ENCODE data around the gene USP6. TPM values are rescaled to one million over a fixed set of nuclear protein-coding genes. Genes with fewer than 3 reads are reported as not detected.
"Not testable (repeated sequence)": the region's sequence is repeated elsewhere in the genome, so short reads cannot be mapped to it uniquely, and the experiment has no call there.

USP6 gene
- 3.7 TPM for total RNA-seq

DNA sequence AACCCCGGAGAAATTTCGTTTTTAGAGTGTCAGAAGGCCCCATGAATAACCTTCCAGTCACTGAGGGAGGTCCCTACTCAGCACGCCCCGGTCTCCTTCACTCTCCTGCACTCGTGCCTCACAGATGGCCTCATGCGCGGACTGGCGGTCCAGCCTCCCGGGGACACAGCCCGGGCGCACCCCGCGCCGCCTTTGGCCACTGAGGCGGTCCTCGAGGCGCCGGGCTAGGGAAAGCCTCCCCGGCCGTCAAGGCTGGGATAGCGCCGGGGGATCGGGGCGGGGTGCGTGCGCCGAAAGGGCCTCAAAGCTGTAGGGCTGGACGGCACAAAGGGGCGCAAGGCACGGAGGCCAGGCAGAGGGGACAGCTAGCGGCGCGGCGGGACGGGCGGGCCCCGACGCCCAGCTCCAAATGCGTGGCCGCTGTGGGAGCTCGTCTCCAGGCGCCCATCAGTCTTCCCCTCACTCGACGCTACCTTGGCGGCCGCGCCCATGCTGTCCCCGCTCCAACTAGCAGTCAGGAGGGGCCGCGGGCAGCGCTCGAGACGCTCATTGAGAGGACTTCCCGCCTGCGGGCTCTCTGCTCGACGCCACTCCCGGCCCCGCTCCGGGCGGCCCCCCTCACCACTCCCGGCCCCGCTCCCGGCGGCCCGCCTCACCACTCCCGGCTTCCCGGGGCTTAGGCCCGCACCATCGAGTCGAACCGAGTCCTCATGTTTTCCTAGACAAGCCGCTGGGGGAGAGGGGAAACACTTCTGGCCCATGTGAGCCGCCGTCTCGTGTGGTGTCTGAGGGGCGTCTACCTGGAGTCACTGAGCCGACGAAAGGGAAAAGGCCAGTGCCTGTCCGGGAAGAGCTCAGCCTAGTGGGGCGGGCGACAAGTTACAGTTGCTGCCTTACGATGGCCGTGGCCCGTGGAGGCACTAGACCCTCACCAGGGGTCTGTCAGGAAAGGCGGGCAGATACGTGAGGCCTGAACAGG is at the start of gene USP6:
Gene USP6 (plus strand): TSS at position 360 of the 979 bp plus-strand sequence. CDS start 14,336 bp downstream, outside the sequence.
- H3K9ac ChIP-seq (ENCODE audit: low read depth in 1 of 3, low read length in 3 of 3) = peak within 1 kb of the TSS in 1 of 3 donors; percentile 78
- peak within 1 kb of the TSS in 2 of 3 donors; percentile 22 to 83 for H3K4me3 ChIP-seq (ENCODE audit: low read length in 3 of 3)
- H3K4me1 ChIP-seq (ENCODE audit: control insufficient read depth in 3 of 3, insufficient read depth in 3 of 3, low read length in 3 of 3) = peaks cover 9 to 19% (median 17%) of the 10 kb centered on the region in 3 donors
- H3K9me3 ChIP-seq (ENCODE audit: control insufficient read depth in 3 of 3, low read length in 3 of 3) = no peaks in the 10 kb centered on the region
- peaks cover 0 to 8% (median 4%) of the 10 kb centered on the region in 3 donors for H3K36me3 ChIP-seq (ENCODE audit: control insufficient read depth in 3 of 3, insufficient read depth in 3 of 3, low read length in 3 of 3)
- H3K27me3 ChIP-seq (ENCODE audit: control insufficient read depth in 3 of 3, insufficient read depth in 3 of 3, low read length in 3 of 3) = peaks cover 10 to 24% (median 22%) of the 10 kb centered on the region in 3 donors
- no peak within 1 kb of the TSS for H3K27ac ChIP-seq (ENCODE audit: low read depth, low read length)

DNA sequence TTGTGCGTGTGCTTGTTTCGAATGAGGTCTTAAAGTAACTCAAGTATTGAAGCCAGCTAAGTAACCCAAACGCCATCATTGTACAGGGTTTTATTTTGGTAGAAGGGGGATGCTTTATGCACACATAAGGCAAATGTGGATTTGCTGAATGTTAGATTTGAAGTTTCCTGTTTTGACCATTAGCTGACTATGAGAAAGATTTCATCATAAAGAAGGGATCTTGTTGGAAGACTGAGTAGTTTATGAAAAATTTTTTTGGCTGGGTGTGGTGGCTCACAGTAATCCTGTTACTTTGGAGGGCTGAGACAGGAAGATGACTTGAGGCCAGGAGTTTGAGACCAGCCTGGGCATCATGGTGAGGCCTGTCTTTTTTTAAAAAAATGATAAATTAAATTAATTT is 47.6 kb upstream of the USP6 start:
- no peak overlapping the region for H3K4me3 ChIP-seq (ENCODE audit: low read length in 3 of 3)
- no peak overlapping the region for H3K9ac ChIP-seq (ENCODE audit: low read depth in 1 of 3, low read length in 3 of 3)
- H3K9me3 ChIP-seq (ENCODE audit: control insufficient read depth in 3 of 3, low read length in 3 of 3) = no peaks in the 10 kb centered on the region
- H3K27me3 ChIP-seq (ENCODE audit: control insufficient read depth in 3 of 3, insufficient read depth in 3 of 3, low read length in 3 of 3) = no peaks in the 10 kb centered on the region
- no peak overlapping the region for H3K27ac ChIP-seq (ENCODE audit: low read depth, low read length)
- no peaks in the 10 kb centered on the region for H3K4me1 ChIP-seq (ENCODE audit: control insufficient read depth in 3 of 3, insufficient read depth in 3 of 3, low read length in 3 of 3)
- no peaks in the 10 kb centered on the region for H3K36me3 ChIP-seq (ENCODE audit: control insufficient read depth in 3 of 3, insufficient read depth in 3 of 3, low read length in 3 of 3)

DNA sequence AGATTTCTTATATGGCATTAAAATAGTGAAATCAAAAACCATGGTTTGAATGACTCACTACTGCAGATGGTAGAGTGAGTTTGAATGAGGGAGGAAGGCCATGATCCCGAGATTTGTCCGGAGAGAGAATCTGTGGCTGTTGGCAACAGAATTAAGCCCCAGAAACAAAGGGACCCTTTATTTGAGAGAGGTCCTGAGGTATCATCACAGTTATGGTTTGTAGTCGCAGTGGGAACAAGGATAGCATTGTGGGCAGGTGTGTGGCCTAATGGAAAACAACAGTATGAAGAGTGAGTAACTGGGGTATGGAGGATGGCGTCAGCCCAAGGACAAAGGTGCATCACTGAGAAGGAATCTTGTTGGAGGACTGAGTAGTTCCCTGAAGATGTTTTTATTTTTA is 46.1 kb upstream of the USP6 start:
- H3K4me1 ChIP-seq (ENCODE audit: control insufficient read depth in 3 of 3, insufficient read depth in 3 of 3, low read length in 3 of 3) = no peaks in the 10 kb centered on the region
- no peaks in the 10 kb centered on the region for H3K27me3 ChIP-seq (ENCODE audit: control insufficient read depth in 3 of 3, insufficient read depth in 3 of 3, low read length in 3 of 3)
- H3K9ac ChIP-seq (ENCODE audit: low read depth in 1 of 3, low read length in 3 of 3) = no peak overlapping the region
- H3K36me3 ChIP-seq (ENCODE audit: control insufficient read depth in 3 of 3, insufficient read depth in 3 of 3, low read length in 3 of 3) = no peaks in the 10 kb centered on the region
- no peak overlapping the region for H3K27ac ChIP-seq (ENCODE audit: low read depth, low read length)
- no peaks in the 10 kb centered on the region for H3K9me3 ChIP-seq (ENCODE audit: control insufficient read depth in 3 of 3, low read length in 3 of 3)
- H3K4me3 ChIP-seq (ENCODE audit: low read length in 3 of 3) = no peak overlapping the region

DNA sequence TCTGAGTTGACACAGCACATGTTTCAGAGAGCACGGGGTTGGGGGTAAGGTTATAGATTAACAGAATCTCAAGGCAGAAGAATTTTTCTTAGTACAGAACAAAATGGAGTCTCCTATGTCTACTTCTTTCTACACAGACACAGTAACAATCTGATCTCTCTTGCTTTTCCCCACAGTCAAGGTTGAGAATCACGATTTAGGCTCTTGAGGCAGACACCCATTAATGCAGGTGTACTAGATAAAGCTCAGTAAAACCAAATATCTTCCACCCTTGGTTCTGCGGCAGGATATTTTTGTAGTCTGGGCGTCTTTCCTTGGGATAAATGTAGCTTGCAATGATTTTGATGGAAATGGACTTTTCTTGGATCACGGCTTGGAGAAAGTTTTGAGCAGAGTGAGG is 40.4 kb upstream of the USP6 start:
- not testable (repeated sequence) for H3K4me3 ChIP-seq (ENCODE audit: low read length in 3 of 3); H3K36me3 ChIP-seq (ENCODE audit: control insufficient read depth in 3 of 3, insufficient read depth in 3 of 3, low read length in 3 of 3); H3K9ac ChIP-seq (ENCODE audit: low read depth in 1 of 3, low read length in 3 of 3); H3K9me3 ChIP-seq (ENCODE audit: control insufficient read depth in 3 of 3, low read length in 3 of 3); H3K27me3 ChIP-seq (ENCODE audit: control insufficient read depth in 3 of 3, insufficient read depth in 3 of 3, low read length in 3 of 3); H3K27ac ChIP-seq (ENCODE audit: low read depth, low read length)
- H3K4me1 ChIP-seq (ENCODE audit: control insufficient read depth in 3 of 3, insufficient read depth in 3 of 3, low read length in 3 of 3) = peaks cover 14 to 21% (median 17%) of the 10 kb centered on the region in 3 donors

DNA sequence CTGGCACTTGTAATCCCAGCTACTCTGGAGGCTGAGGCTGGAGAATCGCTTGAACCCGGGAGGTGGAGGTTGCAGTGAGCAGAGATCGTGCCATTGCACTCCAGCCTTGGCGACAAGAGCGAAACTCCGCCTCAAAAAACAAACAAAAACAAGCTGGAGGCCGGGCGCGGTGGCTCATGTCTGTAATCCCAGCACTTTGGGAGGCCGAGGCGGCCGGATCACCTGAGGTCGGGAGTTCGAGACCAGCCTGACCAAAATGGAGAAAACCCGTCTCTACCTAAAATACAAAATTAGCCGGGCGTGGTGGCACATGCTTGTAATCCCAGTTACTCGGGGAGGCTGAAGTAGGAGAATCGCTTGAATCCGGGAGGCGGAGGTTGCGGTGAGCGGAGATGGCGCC is 38.6 kb upstream of the USP6 start:
- not testable (repeated sequence) for H3K9me3 ChIP-seq (ENCODE audit: control insufficient read depth in 3 of 3, low read length in 3 of 3); H3K36me3 ChIP-seq (ENCODE audit: control insufficient read depth in 3 of 3, insufficient read depth in 3 of 3, low read length in 3 of 3); H3K27me3 ChIP-seq (ENCODE audit: control insufficient read depth in 3 of 3, insufficient read depth in 3 of 3, low read length in 3 of 3)
- Histone ChIP-seq H3K4me3 (ENCODE audit: low read length in 3 of 3) (peak overlapping the region; percentile 93 to 96 (median 96)), H3K27ac (ENCODE audit: low read depth, low read length) (peak overlapping the region; percentile 95), H3K9ac (ENCODE audit: low read depth in 1 of 3, low read length in 3 of 3) (peak overlapping the region in 1 of 3 donors; percentile 96), H3K4me1 (ENCODE audit: control insufficient read depth in 3 of 3, insufficient read depth in 3 of 3, low read length in 3 of 3) (peaks cover 14 to 24% (median 22%) of the 10 kb centered on the region in 3 donors)

DNA sequence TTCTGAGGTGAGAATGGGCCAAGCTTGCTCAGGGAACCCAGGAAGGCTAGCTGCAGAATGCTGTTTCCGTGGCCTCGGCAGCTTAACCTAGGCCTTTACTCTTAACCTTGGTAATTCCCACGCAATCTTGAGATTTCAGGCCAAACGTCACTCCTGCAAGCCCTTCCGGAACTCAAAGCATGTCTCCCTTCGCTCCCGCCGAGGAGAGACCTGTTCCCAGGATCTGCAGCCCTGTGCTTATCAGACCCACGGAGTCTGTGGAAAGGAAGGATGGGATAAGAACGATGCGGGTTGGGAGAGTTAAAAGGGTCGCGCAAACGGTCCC is 38.1 kb upstream of the USP6 start:
- Histone ChIP-seq H3K36me3 (ENCODE audit: control insufficient read depth in 3 of 3, insufficient read depth in 3 of 3, low read length in 3 of 3) (peaks cover 4 to 9% (median 4%) of the 10 kb centered on the region in 3 donors), H3K9ac (ENCODE audit: low read depth in 1 of 3, low read length in 3 of 3) (peak overlapping the region; percentile 96 to 97 (median 96)), H3K27ac (ENCODE audit: low read depth, low read length) (peak overlapping the region; percentile 95), H3K4me1 (ENCODE audit: control insufficient read depth in 3 of 3, insufficient read depth in 3 of 3, low read length in 3 of 3) (peaks cover 14 to 24% (median 22%) of the 10 kb centered on the region in 3 donors), H3K4me3 (ENCODE audit: low read length in 3 of 3) (peak overlapping the region; percentile 93 to 96 (median 96)), H3K27me3 (ENCODE audit: control insufficient read depth in 3 of 3, insufficient read depth in 3 of 3, low read length in 3 of 3) (no peaks in the 10 kb centered on the region), H3K9me3 (ENCODE audit: control insufficient read depth in 3 of 3, low read length in 3 of 3) (no peaks in the 10 kb centered on the region)

DNA sequence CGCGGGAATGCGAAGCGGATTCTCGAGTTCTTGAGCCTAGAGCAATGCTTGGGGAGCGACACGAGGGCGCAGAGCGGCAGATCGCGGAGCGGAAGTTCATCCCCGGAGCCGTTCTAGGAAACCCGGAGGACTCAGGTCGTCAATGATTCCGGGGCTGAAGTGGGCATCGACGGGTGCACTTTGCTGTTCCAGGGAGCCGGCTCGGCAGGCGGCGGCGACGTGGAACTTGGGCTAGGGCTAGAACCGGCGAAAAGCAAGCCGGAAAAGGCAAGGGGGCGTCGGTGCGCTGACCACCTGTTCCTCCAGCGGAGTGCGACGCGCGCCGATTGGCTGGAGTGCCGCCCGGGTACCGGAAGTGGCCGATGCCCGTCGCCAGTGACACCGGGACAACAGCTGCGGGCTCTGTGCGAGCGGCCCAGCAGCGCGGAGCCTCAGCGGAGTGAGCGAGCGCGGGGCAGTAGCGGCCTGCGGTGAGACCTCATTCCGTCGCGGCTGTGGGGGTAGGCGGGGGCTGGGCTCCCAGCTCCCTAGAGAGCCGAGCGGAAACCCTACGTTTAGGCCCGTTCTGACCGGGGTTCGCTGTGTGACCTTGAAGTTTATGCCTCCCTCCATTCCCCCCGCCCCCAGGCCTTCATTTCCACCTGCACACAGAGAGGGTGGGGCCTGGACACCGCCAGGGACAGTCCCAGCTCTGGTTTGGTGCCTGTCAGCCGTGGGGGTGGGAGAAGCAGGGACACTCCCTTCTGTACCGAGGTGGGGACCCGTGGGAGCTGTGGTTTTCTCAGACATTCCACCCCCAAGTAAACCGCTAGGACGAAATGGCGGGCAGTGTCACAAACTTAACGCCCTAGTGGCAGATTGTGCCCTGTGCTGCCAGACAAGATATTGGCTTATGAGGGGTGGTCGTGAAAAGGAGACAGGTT is 37.5 kb upstream of the USP6 start, which contains the start of gene ZFP3:
Gene ZFP3 (plus strand): TSS at position 362 of the 923 bp plus-strand sequence. CDS start 13,038 bp downstream, outside the sequence.
- Histone ChIP-seq H3K9me3 (ENCODE audit: control insufficient read depth in 3 of 3, low read length in 3 of 3) (no peaks in the 10 kb centered on the region), H3K4me1 (ENCODE audit: control insufficient read depth in 3 of 3, insufficient read depth in 3 of 3, low read length in 3 of 3) (peaks cover 14 to 24% (median 22%) of the 10 kb centered on the region in 3 donors), H3K27ac (ENCODE audit: low read depth, low read length) (peak within 1 kb of the TSS; percentile 95), H3K36me3 (ENCODE audit: control insufficient read depth in 3 of 3, insufficient read depth in 3 of 3, low read length in 3 of 3) (peaks cover 4 to 9% (median 7%) of the 10 kb centered on the region in 3 donors), H3K9ac (ENCODE audit: low read depth in 1 of 3, low read length in 3 of 3) (peak within 1 kb of the TSS; percentile 96 to 97 (median 96)), H3K27me3 (ENCODE audit: control insufficient read depth in 3 of 3, insufficient read depth in 3 of 3, low read length in 3 of 3) (no peaks in the 10 kb centered on the region), H3K4me3 (ENCODE audit: low read length in 3 of 3) (peak within 1 kb of the TSS; percentile 93 to 96 (median 96))

DNA sequence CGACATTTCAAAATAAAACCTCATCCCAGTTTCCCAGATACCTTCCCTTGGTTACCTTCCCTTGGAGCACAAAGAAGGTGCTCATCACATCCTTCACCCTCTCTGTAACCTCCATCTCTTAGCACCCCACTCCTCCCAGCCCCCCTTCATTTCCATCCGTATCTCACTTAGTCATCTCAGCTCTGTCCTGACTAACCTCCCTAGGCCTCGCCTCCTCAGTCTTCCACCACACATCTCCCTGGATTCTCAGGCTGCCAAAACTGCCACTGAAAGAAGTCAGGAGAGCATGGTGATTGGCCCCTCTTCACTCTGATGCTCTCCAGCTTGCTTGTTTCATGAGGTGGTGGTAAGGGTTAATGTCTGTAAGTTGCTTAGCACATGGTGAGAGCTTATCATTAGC is 35.2 kb upstream of the USP6 start:
- Histone ChIP-seq H3K9ac (ENCODE audit: low read depth in 1 of 3, low read length in 3 of 3) (no peak overlapping the region), H3K27me3 (ENCODE audit: control insufficient read depth in 3 of 3, insufficient read depth in 3 of 3, low read length in 3 of 3) (no peaks in the 10 kb centered on the region), H3K36me3 (ENCODE audit: control insufficient read depth in 3 of 3, insufficient read depth in 3 of 3, low read length in 3 of 3) (peaks cover 11 to 14% (median 12%) of the 10 kb centered on the region in 3 donors)

DNA sequence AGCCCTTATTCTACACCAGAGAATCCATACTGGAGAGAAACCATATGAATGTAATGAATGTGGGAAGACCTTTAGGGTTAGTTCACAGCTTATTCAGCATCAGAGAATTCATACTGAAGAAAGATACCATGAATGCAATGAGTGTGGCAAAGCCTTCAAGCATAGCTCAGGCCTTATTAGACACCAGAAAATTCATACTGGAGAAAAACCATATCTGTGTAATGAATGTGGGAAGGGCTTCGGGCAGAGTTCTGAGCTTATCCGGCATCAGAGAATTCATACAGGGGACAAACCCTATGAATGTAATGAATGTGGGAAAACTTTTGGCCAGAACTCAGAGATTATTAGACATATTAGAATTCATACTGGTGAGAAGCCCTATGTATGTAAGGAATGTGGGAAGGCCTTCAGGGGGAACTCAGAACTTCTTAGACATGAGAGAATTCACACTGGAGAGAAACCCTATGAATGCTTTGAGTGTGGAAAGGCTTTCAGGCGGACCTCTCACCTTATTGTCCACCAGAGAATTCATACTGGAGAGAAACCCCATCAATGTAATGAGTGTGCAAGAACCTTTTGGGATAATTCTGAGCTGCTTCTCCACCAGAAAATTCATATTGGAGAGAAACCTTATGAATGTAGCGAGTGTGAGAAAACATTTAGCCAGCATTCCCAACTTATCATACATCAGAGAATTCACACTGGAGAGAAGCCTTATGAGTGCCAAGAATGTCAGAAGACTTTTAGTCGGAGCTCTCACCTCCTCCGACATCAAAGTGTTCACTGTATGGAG is 23.4 kb upstream of the USP6 start:
- Histone ChIP-seq H3K4me1 (ENCODE audit: control insufficient read depth in 3 of 3, insufficient read depth in 3 of 3, low read length in 3 of 3) (peaks cover 0 to 5% (median 4%) of the 10 kb centered on the region in 3 donors), H3K9me3 (ENCODE audit: control insufficient read depth in 3 of 3, low read length in 3 of 3) (peaks cover 54 to 67% (median 60%) of the 10 kb centered on the region in 3 donors), H3K36me3 (ENCODE audit: control insufficient read depth in 3 of 3, insufficient read depth in 3 of 3, low read length in 3 of 3) (peaks cover 57 to 63% (median 61%) of the 10 kb centered on the region in 3 donors), H3K27me3 (ENCODE audit: control insufficient read depth in 3 of 3, insufficient read depth in 3 of 3, low read length in 3 of 3) (no peaks in the 10 kb centered on the region), H3K27ac (ENCODE audit: low read depth, low read length) (no peak overlapping the region), H3K9ac (ENCODE audit: low read depth in 1 of 3, low read length in 3 of 3) (no peak overlapping the region), H3K4me3 (ENCODE audit: low read length in 3 of 3) (no peak overlapping the region)

More for the DNA sequence above, 35.2 kb upstream of the USP6 start:
- H3K9me3 ChIP-seq (ENCODE audit: control insufficient read depth in 3 of 3, low read length in 3 of 3) = peaks cover 0 to 1% (median 0%) of the 10 kb centered on the region in 3 donors
- H3K4me3 ChIP-seq (ENCODE audit: low read length in 3 of 3) = no peak overlapping the region
- H3K27ac ChIP-seq (ENCODE audit: low read depth, low read length) = no peak overlapping the region
- peaks cover 14 to 24% (median 22%) of the 10 kb centered on the region in 3 donors for H3K4me1 ChIP-seq (ENCODE audit: control insufficient read depth in 3 of 3, insufficient read depth in 3 of 3, low read length in 3 of 3)
